RKO (cell line): ENCODE data around the gene SASH3.
A peak's percentile ranks its signal among the peaks of the same experiment; 100 is the strongest.

Source experiments
- DNase-seq: peaks from one replicate; pipeline ENCODE4 v3.0.0-alpha.2; 2016; ENCODE audit warnings: low spot score

Gene SASH3

DNA sequence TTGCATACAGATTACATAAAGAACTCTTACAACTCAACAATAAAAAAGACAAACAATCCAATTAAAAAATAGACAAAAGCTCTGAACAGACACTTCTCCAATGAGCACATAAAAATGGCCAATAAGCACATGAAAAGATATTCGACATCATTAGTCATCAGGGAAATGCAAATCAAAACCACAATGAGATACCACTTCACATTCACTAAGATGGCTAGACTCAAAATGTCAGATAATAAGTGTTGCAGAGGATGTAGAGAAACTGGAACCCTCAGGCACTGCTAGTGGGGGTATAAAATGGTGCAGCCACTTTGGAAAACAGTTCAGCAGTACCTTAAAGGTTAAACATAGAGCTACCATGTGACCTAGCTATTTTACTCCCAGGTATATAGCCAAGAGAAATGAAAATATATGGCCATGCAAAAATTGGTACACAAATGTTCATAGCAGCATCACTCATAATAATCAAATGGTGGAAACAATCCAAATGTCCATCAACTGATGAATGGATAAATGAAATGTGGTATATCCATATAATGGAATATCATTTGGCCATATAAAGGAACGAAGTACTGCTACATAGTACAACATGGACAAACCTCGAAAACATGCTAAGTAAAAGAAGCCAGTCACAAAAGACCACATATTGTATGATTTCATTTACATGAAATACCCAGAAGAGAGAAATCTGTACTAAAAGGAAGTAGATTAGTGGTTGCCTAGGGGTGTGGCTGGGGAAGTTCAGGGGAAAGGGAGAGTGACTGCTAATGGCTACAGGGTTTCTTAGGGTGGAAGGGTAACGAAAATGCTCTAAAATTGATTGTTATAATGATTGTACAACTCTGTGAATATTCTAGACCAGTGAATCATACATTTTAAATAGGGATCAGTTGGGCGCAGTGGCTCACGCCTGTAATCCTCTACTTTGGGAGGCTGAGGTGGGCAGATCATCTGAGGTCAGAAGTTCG is 29.4 kb downstream of the SASH3 start:
- peak; percentile 20 for DNase-seq

DNA sequence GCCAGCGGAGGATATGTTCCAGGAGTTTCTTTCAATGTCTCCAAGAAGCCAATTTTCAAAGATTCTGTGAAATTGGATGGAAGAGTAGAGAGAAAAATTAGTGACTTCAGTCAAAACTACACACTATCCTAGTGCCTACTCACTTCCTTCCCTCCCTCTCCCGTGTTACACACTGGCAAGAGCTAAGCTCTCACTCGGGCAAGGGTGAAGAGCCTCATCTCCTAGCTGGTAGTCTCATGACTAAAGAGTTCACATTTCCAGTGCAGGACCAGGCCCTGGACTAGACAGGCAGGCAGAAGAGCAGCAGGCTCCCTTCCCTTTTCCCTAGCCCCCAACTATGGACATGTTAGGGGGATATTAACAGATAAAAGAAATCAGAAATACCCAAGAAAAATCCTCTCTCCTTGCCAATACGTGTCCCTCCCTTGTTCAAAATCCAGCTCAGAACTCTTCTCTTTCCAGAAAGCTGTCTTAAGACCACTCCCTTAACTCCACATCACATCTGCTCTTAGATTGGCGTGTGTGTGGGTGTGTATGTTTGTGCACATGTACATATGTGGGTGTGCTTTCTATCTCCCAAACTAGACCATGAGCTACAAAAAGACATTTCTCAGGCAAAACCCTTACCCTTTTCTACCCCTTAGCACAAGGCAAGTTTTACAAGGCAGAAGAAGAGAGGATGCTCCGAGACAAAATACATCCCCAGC is 34.1 kb downstream of the SASH3 start:
- no peak for DNase-seq

DNA sequence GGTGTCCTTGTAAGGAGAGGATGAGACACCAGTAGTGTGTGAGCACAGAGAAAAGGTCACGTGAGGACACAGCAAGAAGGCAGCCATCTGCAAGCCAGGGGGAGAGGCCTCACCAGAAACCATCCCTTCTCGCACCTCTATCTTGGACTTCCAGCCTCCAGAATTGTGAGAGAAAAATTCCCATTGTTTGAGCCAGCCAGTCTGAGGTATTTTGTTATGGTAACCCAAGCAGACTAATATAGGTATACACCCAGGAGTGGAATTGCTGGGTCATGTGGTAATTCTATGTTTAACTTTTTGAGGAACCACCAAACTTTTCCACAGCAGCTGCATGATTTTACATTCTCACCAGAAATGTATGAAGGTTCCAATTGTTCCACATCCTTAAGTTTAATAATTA is 38.4 kb downstream of the SASH3 start:
- no peak for DNase-seq

DNA sequence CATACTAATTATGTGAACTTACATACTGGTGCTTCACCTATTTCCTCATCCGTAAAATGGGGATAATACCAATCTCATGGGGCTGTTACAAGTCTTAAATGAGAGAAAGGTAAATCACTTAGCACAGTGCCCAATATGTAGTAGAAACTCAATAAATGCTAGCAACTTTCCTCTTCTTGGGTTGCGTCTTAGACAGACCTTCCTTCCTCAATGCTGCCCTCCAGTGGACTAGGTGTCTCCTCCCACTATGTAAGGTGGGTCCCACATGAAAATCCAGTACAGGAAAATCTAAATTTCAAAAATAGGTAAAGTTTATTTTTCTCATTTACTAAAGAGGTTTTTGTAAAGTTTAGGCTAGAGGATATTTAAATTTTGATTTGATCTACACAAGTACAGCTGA is 43.4 kb downstream of the SASH3 start:
- peak; percentile 48 for DNase-seq

DNA sequence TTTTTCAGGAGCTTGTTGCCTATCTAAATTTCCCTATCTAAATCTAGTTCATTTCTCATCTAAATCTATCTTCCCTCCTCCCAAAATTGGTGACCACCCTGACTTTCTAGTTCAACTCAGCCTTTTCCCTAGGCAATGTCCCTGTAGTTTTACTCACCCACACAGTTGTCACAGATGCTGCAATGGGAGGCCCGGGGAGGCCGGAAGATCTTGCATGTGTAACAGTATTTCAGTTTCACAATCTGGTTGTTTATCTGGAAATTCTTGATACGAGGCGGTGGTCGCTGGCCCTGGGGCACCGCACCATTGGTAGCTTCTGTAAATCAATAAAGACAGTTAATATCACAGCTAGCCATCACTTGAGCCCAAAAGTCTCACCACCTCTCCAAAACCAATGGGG is 43.8 kb downstream of the SASH3 start:
- DNase-seq: no peak

DNA sequence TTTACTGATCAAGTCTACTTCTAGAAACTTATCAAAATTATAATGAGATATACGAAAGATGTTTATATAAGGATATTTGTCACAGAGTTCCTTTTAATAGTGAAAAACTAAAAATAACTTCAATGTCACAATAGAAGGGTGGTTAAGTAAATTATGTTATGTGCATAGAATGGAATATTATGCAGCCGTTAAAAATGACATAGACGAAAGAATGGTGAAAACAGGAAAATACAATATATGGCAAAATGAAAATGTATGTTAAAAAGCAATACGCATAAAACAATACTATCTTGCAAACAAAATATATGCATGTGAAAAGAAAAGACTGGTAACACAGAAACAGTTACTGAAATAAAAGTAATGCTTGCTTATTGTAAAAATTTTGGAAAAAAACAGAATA is 44.9 kb downstream of the SASH3 start:
- DNase-seq: no peak

DNA sequence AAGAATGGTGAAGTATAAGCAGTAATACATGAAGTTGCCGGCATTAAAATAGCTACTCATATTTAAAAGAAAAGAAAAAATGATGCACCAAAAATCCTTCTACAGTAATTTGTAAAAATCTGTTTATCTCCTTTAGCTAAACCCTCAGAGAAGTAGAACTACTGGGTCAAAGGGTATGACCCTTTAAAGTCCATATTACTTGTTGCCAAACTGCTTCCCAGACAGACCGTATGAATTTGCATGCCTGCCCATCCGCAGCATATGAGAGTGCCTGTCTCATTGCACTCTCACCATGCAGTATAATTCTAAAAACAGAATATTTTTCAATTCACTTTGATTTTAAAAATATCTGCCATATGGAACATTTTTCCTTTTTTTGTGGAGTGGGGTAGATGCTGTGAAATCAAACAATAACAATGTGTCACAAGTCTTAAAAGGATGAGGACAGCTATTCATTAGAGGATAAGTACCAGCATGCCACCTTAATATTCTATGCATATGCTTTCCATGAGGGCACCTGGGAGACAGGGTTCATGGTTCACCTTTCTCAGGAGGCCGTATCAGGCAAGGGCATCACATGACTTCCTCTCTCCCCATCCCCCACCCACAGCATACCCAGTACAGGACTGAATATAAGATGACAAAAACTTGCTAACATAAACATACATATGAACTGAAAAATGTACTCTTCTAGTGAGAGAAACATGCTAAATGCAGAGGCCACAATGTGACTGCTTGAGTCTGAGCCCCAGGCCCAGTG is 46.2 kb downstream of the SASH3 start:
- no peak for DNase-seq

DNA sequence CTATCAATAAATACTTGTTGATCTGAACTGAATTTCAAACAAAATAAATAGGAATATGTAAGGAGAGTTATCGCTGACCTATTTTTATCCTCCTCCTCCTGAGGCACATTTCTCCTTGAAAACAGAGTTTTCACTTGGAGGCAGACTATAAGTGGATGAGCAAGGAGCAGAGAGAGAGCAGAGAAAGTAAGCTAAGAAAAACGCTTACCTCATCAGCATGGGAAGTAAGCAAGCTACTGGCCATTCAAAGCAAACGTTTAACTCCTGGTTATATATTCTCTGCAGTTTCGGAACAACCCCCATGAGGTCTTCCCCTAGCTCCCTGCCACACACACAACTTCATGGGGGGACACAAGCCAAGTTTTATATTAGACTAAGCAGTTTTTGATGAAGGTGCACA is 50.7 kb downstream of the SASH3 start:
- no peak for DNase-seq

DNA sequence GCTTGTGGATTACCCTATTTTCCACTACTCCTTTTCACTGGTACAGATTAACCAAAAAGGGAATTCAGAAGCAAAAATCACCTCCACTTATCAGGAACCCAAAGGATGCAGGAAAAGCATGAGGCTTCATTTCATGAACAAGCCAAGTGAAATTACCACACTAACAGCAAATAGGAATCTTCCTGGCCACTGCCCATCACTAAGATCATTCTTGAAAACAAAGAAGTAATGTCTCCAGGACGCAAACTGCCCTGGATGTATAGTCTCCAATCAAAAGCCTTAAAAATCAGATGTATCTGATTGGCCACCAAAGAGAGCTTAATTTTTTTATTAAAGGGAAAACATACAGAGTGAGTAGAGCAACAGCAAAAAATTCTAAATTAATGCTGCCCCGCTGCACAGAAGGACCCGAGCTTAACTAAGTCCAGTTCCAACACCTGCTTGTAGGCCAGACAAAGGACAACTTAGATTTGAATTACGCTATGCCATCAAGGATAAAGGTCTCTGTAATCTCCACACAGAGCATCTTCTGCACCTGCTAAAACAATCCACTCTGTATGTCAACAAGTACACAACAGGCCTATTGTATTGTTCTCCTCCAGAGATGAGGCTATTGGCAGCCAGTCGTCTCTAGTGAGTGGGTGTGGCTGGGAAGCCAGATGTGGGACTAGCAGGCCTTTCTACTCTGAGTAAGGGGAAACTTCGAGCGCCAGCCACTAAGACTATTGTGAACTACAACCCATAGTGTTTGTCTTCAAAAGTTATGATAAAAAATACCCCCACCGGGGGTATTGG is 51.5 kb downstream of the SASH3 start:
- no peak for DNase-seq

DNA sequence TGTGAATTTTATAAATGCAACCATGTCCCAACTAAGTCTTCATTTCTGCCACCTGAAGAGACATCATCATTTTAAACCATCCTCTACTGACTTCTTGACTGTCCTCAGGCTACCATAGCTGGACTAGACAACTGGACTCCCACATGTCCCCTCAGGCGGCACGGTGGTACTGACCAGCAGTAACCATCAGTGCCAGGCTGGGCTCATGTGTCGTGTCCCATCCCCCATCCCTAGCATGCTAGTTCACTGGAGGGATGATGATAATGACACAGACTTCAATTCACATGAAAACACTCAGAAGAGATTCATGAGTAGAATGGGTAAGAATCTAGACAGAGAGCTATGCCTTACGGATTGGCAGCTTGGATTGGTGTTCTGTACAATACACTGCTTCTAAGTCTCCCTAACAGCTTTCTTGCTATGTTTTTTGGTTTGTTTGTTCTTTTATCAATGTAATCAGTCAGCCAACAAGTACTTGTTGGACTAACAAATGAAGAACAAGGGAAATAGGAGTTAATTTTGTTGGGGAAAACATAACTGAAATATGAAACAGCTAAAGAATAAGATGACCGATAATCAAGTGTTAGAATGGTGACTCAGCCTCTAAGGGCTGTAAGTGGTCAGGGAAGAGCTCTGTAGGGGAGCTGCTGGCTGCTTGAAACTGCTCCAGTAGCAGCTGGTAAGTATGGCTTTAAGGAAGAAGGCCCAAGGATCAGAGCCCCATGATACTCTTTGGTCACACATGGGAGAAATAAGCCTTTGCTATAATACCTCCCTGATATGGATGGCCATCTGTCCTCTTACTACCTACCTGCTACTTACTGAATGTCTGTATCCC is 53.6 kb downstream of the SASH3 start:
- DNase-seq: peak; percentile 9

DNA sequence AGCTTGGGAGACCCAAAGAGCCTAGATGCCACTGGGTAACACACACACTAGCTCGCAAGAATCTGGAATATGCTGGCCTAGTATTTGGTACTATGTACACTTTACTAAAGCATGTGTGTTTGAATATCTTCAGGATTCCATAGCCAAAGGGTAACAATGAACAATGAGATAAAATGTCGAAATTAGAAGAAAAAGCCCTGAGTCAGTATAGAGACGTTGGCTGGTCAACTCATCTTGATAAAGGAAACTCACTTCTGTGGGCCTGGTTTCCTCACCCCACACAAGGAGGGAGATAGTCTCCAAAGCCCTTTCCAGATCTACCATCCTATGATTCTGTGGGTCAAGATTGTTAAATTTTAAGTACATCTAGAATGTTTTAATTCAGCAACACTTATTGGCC is 57.1 kb downstream of the SASH3 start:
- DNase-seq: no peak

DNA sequence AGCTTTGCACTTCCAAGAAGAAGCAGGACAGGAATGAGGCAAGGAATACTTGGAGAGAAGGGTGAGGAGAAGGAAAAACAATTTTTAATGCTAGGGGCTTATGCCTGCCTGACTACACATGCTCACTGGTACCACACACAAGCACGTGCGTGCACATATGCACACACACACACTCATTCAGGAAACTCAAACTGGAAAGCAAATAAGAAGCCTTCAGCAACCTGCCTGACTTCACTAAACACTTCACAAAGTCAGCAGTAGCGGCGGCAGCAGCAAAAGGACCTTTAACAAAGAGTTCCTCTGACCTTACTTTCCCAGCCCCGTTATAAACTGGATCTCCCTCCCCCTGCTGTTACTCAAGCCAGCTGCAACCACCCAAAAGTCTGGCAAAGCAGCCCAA is 60.6 kb downstream of the SASH3 start:
- DNase-seq: no peak

DNA sequence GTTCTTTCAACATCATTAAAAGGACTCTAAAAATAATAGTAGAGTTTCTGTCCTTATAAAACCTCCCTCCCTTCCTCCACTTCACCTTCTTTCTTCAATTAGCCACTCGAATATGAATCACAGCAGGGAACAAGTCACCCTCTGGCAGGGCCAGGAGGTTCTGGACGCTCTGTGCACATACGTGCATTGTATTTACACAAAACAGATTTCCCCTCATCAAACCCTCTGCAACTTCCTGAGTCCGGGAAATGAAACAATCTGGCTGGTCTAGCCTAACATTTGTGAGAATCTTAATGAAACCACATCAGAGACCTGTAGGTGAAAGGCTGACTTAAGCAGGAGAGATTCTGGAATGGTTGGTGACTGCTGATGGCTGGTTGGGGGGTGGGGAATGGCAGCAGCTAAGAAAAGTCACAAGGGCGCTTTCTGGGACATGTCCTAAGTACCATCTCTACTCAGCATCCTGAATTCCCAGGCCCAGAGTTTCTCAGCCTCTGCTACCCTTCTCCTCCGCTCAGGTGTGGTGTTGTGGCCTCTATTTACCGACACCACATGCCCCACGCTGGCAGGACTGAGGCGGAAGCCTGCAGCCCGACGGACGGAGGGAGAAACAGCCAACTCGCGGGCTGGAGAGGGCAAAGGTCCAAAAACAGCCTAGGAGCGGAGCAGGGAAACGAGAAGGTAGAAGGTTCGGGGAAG is 62.9 kb downstream of the SASH3 start:
- DNase-seq: peak; percentile 59

DNA sequence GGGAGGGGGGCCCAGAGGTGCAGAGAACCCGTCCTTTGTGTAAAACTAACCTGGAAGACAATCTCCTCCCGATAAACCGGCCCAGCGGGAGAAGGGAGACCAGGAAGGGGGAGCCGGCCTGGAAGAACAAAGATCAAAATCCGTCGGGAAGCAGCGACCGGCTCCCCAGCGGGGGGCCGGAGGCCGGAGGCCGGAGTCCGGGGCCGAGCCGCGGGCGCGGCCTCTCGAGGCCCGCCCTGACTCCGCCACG is 63.4 kb downstream of the SASH3 start:
- peak; percentile 9 for DNase-seq

DNA sequence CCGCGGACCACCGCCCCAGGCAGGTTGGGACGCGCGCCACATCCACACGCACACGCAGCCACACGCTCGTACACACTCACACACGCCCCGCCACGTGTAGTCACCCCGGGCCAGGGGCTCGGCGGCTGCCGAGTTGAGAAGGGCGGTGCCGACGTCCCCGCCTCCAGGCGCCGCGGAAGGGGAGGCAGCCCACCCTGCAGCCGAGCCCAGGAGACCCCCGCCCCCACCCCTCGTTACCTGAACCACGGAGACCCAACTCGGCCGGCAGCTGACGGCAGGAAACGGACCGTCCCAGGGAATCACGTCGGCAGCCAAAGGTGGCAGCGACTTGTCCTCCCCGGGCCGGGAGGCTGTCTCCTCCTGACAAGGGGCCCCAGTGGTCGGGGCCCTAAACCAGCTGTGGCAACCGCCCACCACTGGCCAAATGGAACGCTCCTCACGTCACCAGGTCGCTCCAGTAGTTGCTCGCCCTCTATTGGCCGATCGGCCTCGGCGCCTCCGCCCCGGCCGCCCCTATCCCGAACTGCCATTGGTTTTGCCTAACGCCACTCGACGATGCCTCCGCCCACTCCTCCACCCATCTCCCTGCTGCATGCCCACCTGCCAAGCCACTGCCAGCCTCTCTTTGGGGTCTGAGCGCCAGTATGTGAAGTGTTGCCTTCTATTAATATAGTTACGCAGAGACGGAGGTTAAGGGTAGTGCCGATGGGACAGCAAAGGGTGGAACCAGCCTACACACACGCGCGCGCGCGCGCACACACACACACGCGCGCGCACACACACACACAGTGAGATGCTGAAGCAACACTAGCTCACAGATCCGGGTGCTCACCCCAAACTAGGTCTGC is 63.9 kb downstream of the SASH3 start, which contains the start of gene ZDHHC9:
Gene ZDHHC9 (minus strand): TSS at position 428 of the 848 bp plus-strand sequence. CDS start 1,941 bp downstream, outside the sequence.
- peak; percentile 86 for DNase-seq
